AG10803 (cell line): ENCODE results near the gene PIK3R1.
A peak's percentile ranks its signal among the peaks of the same experiment; 100 is the strongest.

Experiments used
- DNase-seq: peaks from one replicate; pipeline ENCODE4 v3.0.0; 2010; ENCODE audit warnings: low read depth
- H3K4me3 ChIP-seq: 2 replicates; pipeline ENCODE4 v1.5.1; 2011; ENCODE audit warnings: mild to moderate bottlenecking, low read length, control low read depth
- CTCF ChIP-seq: conservative IDR thresholded peaks from 2 replicates; pipeline ENCODE4 v1.5.1; 2011; ENCODE audit warnings: mild to moderate bottlenecking, low read length, control low read depth, inconsistent platforms

Gene PIK3R1

GRCh38 chr5:68320413-68320986 is 104.9 kb downstream of the PIK3R1 start:
- no peak overlapping the region for H3K4me3 ChIP-seq
- no peak for DNase-seq
- TF ChIP-seq CTCF, result no peak

DNA sequence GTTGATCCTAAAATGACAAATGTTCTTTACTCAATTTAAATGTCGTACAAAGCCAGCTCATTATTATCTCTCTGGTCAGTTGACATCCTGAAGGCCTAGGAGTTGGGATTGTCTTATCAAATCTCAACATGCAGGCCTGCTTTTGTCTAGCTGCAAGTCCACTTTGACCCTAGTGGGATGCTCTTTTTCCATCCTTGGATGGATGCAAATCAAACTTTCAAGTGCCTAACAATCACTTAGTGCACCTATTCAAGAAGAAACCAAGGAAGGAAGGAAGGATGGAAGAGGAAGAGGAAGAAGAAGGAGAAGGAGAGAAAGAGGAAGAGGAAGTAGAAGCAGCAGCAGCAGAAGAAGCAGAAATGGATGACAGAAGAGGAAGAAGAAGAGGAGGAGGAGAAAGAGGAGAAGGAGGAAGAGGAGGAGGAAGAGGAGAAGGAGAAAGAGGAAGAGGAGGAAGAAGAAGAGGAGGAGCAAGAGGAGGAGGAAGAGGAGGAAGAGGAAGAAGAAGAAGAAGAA is 109.6 kb downstream of the PIK3R1 start:
- no peak for TF ChIP-seq CTCF
- no peak for DNase-seq
- no peak overlapping the region for H3K4me3 ChIP-seq

- DNase-seq, result peak; percentile 78
Observed at GRCh38 chr5:68329554-68330255, 114.1 kb downstream of the PIK3R1 start.

DNA sequence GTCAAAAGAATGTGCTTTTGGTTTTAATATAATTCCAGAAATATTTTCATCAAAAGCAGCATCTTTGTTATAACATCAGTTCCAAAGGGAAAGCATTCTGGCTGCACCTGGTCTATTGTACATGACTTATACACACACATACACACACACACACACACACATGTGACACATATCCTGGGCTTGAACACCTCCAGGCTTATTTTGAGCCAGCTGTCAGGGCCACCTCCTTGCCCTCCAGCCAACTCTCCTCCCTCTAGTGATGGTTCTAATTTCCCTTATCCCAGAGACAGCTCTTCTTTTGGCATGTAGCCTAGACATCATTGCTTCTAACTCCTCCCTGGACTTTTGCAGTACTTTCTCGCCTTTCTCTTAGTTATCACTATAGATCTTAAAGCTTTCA is 115.0 kb downstream of the PIK3R1 start:
- no peak overlapping the region for H3K4me3 ChIP-seq
- TF ChIP-seq CTCF, result no peak
- peak; percentile 53 for DNase-seq

More at GRCh38 chr5:68329554-68330255, 114.1 kb downstream of the PIK3R1 start:
- no peak for TF ChIP-seq CTCF
- no peak overlapping the region for H3K4me3 ChIP-seq

DNA sequence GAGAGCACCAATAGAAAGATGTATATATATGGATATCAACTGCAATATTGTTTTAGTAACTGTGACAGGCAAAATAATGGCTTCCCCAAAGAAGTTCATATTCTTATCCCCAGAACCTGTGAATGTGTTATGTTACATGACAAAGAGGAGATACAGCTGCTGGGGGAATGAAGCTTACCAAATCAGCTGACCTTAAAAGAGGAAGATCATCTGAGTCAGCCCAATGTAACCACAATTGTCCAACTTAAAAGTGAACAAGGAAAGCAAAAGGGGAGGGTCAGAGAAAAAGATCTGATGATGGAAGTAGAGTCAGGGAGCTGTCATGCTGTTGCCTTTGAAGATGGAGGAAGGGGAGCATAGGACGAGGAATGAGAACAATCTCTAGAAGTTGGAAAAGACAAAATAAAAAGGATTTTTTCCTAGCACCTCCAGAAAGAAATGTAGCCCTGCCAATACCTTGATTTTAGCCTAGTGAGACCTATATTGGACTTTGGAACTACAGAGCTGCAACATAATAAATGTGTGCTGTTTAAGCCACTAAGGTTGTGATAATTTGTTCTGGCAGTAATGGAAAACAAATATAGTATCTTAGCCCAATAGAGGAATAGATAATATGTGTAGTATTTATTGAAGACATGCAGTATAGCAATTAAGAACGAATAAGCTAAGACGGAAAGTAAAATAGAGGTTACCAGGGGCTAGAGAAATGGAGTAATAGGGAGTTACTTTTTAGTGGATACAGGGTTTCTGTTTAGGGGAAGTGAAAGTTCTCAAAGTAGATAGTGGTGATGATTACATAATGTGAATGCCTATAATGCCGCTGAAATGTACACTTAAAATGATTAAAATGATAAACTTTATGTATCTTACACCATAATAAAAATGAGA is 115.9 kb downstream of the PIK3R1 start:
- DNase-seq, result peak; percentile 53
- no peak overlapping the region for H3K4me3 ChIP-seq
- TF ChIP-seq CTCF, result no peak

DNA sequence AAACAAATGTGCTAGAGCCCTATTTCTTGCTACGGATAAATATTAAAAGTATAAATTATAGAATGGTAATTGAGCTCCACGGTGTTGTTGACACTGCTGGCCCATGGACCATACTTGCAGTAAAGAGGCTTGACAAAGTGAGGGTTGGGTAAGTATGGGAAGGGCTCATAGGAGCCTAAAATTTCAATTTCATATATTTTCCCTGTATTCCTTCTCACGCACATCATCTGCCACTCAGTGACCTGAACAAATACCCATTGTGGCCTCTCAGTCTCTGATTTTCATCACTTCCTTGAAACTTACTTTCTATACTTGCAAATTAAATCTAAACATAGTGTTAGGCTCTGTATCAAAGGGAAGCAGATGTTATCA is 116.5 kb downstream of the PIK3R1 start:
- no peak for TF ChIP-seq CTCF

More for the DNA sequence above, 116.5 kb downstream of the PIK3R1 start:
- H3K4me3 ChIP-seq, result no peak overlapping the region
- DNase-seq, result no peak
